K562 (cell line): Measurements from ENCODE around the gene GPN1. TPM values are rescaled to one million over a fixed set of nuclear protein-coding genes. Genes with fewer than 3 reads are reported as not detected.

Source experiments
- ATAC-seq: fragments of 200-7000 bp; cut with Tn5 transposase; 3 replicates; pipeline ENCODE4 v1.9.1; 2020; ENCODE audit warnings: moderate library complexity
- BruUV-seq: library from RNA; stranded (reverse); fragments of 400-500 nt; replicated peaks from 2 replicates; lab custom pipeline; 2021; lab: Mats Ljungman, UMichigan
- CTCF ChIA-PET: fragments of 300-600 bp; formaldehyde crosslinking; extraction: SDS; loops from one replicate; lab custom pipeline; 2021; ENCODE audit warnings: low intra/inter-chr PET ratio; lab: Yijun Ruan, JAX
- POLR2A ChIA-PET: fragments of 300-600, 350-650 bp; sonication (Branson Sonifier 250); formaldehyde crosslinking; extraction: SDS; loops from one replicate; lab custom pipeline; 2021; ENCODE audit warnings: antibody characterized with exemption, inconsistent platforms; lab: Yijun Ruan, JAX
- DNase-seq, 4 experiments: peaks; one replicate each; pipeline versions ENCODE4 v3.0.0 to v3.0.0-alpha.2; 2011 to 2018; ENCODE audit warnings: low spot score in 3 of 4, mixed read lengths in 3 of 4; ENCODE audit errors: extremely low read depth in 1 of 4
- FAIRE-seq: peaks from 2 replicates; lab custom pipeline; 2011; peaks lifted over from hg19 to GRCh38; lab: Jason Lieb, UNC
- H2AFZ ChIP-seq: 2 replicates; pipeline ENCODE4 v1.6.0; 2011; ENCODE audit warnings: low read depth, low read length, control low read depth, inconsistent platforms
- H3K27ac ChIP-seq: fragments of 200-600 bp; 3 replicates; pipeline ENCODE4 v1.8.0; 2011; ENCODE audit warnings: low read depth, mild to moderate bottlenecking, control low read depth, inconsistent platforms, low read length, moderate library complexity, mixed read lengths; ENCODE audit errors: extremely low read depth
- H3K27me3 ChIP-seq, 2 experiments: fragments of 300-600 bp in 1 of 2; 2 replicates in 1 of 2; 3 replicates in 1 of 2; pipeline versions ENCODE4 v1.6.0 to v1.8.0; 2011; ENCODE audit warnings: inconsistent platforms in 2 of 2, low read length in 2 of 2, mild to moderate bottlenecking in 1 of 2, mixed read lengths in 1 of 2, moderate library complexity in 1 of 2; ENCODE audit not compliant: control insufficient read depth in 2 of 2, insufficient read depth in 2 of 2
- H3K36me3 ChIP-seq: fragments of 300-600 bp; 3 replicates; pipeline ENCODE4 v1.8.0; 2011; ENCODE audit warnings: mild to moderate bottlenecking, low read length, inconsistent platforms; ENCODE audit not compliant: control insufficient read depth, insufficient read depth
- H3K4me1 ChIP-seq, 2 experiments: fragments of 200-600 bp in 1 of 2; replicated peaks in 1 of 2; 2 replicates in 1 of 2; 3 replicates in 1 of 2; pipeline versions ENCODE4 v1.5.1 to v1.8.0; 2011; ENCODE audit warnings: inconsistent platforms in 2 of 2, low read length in 2 of 2, mild to moderate bottlenecking in 1 of 2, mixed read lengths in 1 of 2, moderate library complexity in 1 of 2; ENCODE audit not compliant: control insufficient read depth in 2 of 2, insufficient read depth in 2 of 2
- H3K4me2 ChIP-seq: 2 replicates; pipeline ENCODE4 v1.6.1; 2011; ENCODE audit warnings: low read length, control low read depth, inconsistent platforms, mixed read lengths; ENCODE audit not compliant: insufficient read depth
- H3K4me3 ChIP-seq: fragments of 200-600 bp; sonication (generic), shearing (Covaris generic); 2 replicates; pipeline ENCODE4 v1.5.1; 2016; ENCODE audit warnings: control low read depth, inconsistent platforms
- H3K79me2 ChIP-seq: fragments of 200-600 bp; 3 replicates; pipeline ENCODE4 v1.8.0; 2011; ENCODE audit warnings: low read length, inconsistent platforms; ENCODE audit not compliant: control insufficient read depth, insufficient read depth
- H3K9ac ChIP-seq, 2 experiments: 2 replicates each; pipeline versions ENCODE4 v1.6.0 to v1.6.1; 2011; ENCODE audit warnings: low read depth in 2 of 2, low read length in 2 of 2, control low read depth in 1 of 2, inconsistent platforms in 1 of 2, mild to moderate bottlenecking in 1 of 2, mixed read lengths in 1 of 2; ENCODE audit not compliant: insufficient read depth in 1 of 2
- H3K9me1 ChIP-seq: one replicate; pipeline ENCODE4 v1.6.0; 2011; ENCODE audit warnings: inconsistent platforms, mild to moderate bottlenecking, low read length, moderate library complexity; ENCODE audit not compliant: control insufficient read depth, insufficient read depth
- H3K9me3 ChIP-seq: replicated peaks from 2 replicates; pipeline ENCODE4 v1.5.1; 2011; ENCODE audit warnings: low read depth, low read length, inconsistent platforms; ENCODE audit not compliant: control insufficient read depth, insufficient read depth
- H4K20me1 ChIP-seq: replicated peaks from 2 replicates; pipeline ENCODE4 v1.6.1; 2011; ENCODE audit warnings: low read length, inconsistent platforms, mixed read lengths; ENCODE audit not compliant: control insufficient read depth, insufficient read depth
- ATF6 ChIP-seq: sonication (generic); formaldehyde crosslinking; IDR thresholded peaks from 2 replicates; pipeline ENCODE4 v1.4.0; 2020; ENCODE audit warnings: mild to moderate bottlenecking, missing genetic modification reagents
- HBP1 ChIP-seq: fragments of 450-650 bp; formaldehyde crosslinking; IDR thresholded peaks from 2 replicates; pipeline ENCODE4 v1.4.0; 2022; ENCODE audit warnings: missing genetic modification characterization
- HMG20B ChIP-seq: fragments of 250-450 bp; sonication (Bioruptor Pico); IDR thresholded peaks from 2 replicates; pipeline ENCODE4 v1.5.0; 2021; ENCODE audit warnings: mild to moderate bottlenecking
- KLF16 ChIP-seq: IDR thresholded peaks from 2 replicates; pipeline ENCODE4 v1.6.1; 2016; ENCODE audit warnings: antibody characterized with exemption
- NFIC ChIP-seq: fragments of 450-650 bp; IDR thresholded peaks from 2 replicates; pipeline ENCODE4 v1.6.1; 2017; ENCODE audit warnings: mild to moderate bottlenecking, inconsistent platforms
- NFRKB ChIP-seq: fragments of 450-650 bp; IDR thresholded peaks from 2 replicates; pipeline ENCODE4 v1.6.1; 2016; ENCODE audit warnings: low read depth
- PCBP2 ChIP-seq: fragments of 200-400 bp; formaldehyde crosslinking; IDR thresholded peaks from 2 replicates; pipeline ENCODE4 v1.6.1; 2018; ENCODE audit warnings: low read length, low read depth, mild to moderate bottlenecking, moderate library complexity; ENCODE audit not compliant: poor library complexity, severe bottlenecking
- PHF8 ChIP-seq: fragments of 200-600 bp; sonication (generic); IDR thresholded peaks from 2 replicates; pipeline ENCODE4 v1.6.1; 2012; ENCODE audit warnings: mixed run types, mild to moderate bottlenecking, inconsistent platforms, low read length, moderate library complexity, borderline replicate concordance
- PTTG1 ChIP-seq: fragments of 450-650 bp; IDR thresholded peaks from 2 replicates; pipeline ENCODE4 v1.6.1; 2016; ENCODE audit warnings: low read depth, mild to moderate bottlenecking, missing genetic modification characterization, missing compliant biosample characterization
- SMARCA4 ChIP-seq: fragments of 450-650 bp; IDR thresholded peaks from 2 replicates; pipeline ENCODE4 v1.6.1; 2016
- SRSF1 ChIP-seq: fragments of 200-400 bp; formaldehyde crosslinking; IDR thresholded peaks from 2 replicates; pipeline ENCODE4 v1.6.1; 2017; ENCODE audit warnings: mild to moderate bottlenecking, low read depth, low read length, moderate library complexity
- TEAD2 ChIP-seq: fragments of 450-650 bp; IDR thresholded peaks from 2 replicates; pipeline ENCODE4 v1.6.1; 2016; ENCODE audit warnings: missing genetic modification characterization, control low read depth, missing compliant biosample characterization
- U2AF1 ChIP-seq: fragments of 200-400 bp; formaldehyde crosslinking; optimal IDR thresholded peaks from 2 replicates; pipeline ENCODE3; 2017; ENCODE audit warnings: mild to moderate bottlenecking, low read depth, low read length, moderate library complexity
- ZNF212 ChIP-seq: fragments of 450-650 bp; formaldehyde crosslinking; IDR thresholded peaks from 2 replicates; pipeline ENCODE4 v1.4.0; 2020; ENCODE audit warnings: mild to moderate bottlenecking
- ZNF583 ChIP-seq: fragments of 250-450 bp; sonication (Bioruptor Pico); IDR thresholded peaks from 2 replicates; pipeline ENCODE4 v1.4.0; 2020
- WGBS: fragments of 100-300 bp; shearing (Covaris generic); methylation state at CpG from one replicate; pipeline ENCODE4 v1.1.6; 2016; ENCODE audit warnings: low coverage, mixed read lengths; ENCODE audit not compliant: insufficient coverage; ENCODE audit errors: missing lambda C conversion rate; 5-methylcytosine and 5-hydroxymethylcytosine counted together
- in situ Hi-C: fragments of 300-500 bp; cut with MboI; formaldehyde crosslinking; loops from 4 replicates; pipeline ENCODE4 v1.15.0; 2018; ENCODE audit warnings: inconsistent platforms, mixed read lengths
- intact Hi-C: fragments of 100-400 bp; cut with micrococcal nuclease; formaldehyde crosslinking; loops from 2 replicates; pipeline ENCODE4 v1.14.2; 2022
- polyA plus RNA-seq, 8 experiments: library from polyadenylated mRNA; depleted of rRNA in 4 of 8; stranded (reverse) in 5 of 8; unstranded in 3 of 8; fragments of >200 nt; fragmentation: Nextera tagmentation in 2 of 8; fragmentation: Illumina TruSeq in 1 of 8; extraction: Ambion mirVana in 2 of 8; extraction: Trizol in 1 of 8; gene quantifications; 2 replicates each; pipeline versions ENCODE4 v1.2.1 to v1.2.3, GENCODE V29; 2011 to 2014; ENCODE audit warnings: inconsistent platforms in 1 of 8, missing spikeins in 1 of 8
- total RNA-seq, 7 experiments: library from RNA; depleted of rRNA in 6 of 7; stranded (reverse); fragments of >200 nt in 6 of 7; fragmentation: Illumina TruSeq in 2 of 7; extraction: Trizol in 2 of 7; gene quantifications; 2 replicates each; pipeline versions ENCODE4 v1.2.1 to v1.2.3, GENCODE V29; 2011 to 2021; ENCODE audit warnings: low replicate concordance in 1 of 7
- TF ChIP-seq, protein P1 (sequence below): fragments of 150-350 bp; conservative IDR thresholded peaks from 2 replicates; pipeline ENCODE4 v1.6.1; 2014; ENCODE audit warnings: low read length

The GPN1 gene
- total and polyA plus RNA-seq, 9 of the 15 experiments (the other 6 are each of a cell fraction or from before 2014, with no cell fraction given) = 23.4 to 171 (median 48.2) TPM

- H3K36me3 ChIP-seq = peaks cover 3% of the 10 kb centered on the region; the same call in 1 of the 3 replicates
- H3K9ac ChIP-seq = peak overlapping the region; percentile 88 to 90
- H3K27ac ChIP-seq = peak overlapping the region; percentile 83
- H3K27me3 ChIP-seq = no peaks in the 10 kb centered on the region
- intact Hi-C loops = loop anchor here (5.0 kb wide), 3 partner anchors 46 to 176 kb away; partner anchors contain the start of genes NRBP1 and PPM1G
- peaks cover 13 to 43% of the 10 kb centered on the region in 2 experiments for H3K4me1 ChIP-seq
- H2AFZ ChIP-seq = peak overlapping the region; percentile 81
- WGBS = 2% methylated on average over 12 of the region's 12 CpGs
- peak overlapping the region; percentile 54 for H3K4me3 ChIP-seq
- ChIA-PET POLR2A (interaction anchor here (0.8 to 1.3 kb wide), 3 partner anchors 86 to 204 kb away, joined by 3 read pairs; no protein-coding TSS in a partner anchor), CTCF (no interaction called here)
- peak overlapping the region; percentile 87 for H3K4me2 ChIP-seq
- peaks cover 10% of the 10 kb centered on the region; the same call in 1 of the 2 replicates for H4K20me1 ChIP-seq
- peak; percentile 24 for ATAC-seq
- no peaks in the 10 kb centered on the region for H3K9me1 ChIP-seq
- H3K79me2 ChIP-seq = peaks cover 56% of the 10 kb centered on the region
- peak; percentile 11 to 55 (median 15) for DNase-seq
- 0 out of 2 replicates have a peak, but pooled peaks cover 4% of the 10 kb centered on the region for H3K9me3 ChIP-seq
- TSS peak; percentile 71 for BruUV-seq
- FAIRE-seq = peak; percentile 75
- in situ Hi-C loops = no loop called here
- TF ChIP-seq HMG20B (CRISPR knock-in tag) = no peak
- TF ChIP-seq, protein P1, sequence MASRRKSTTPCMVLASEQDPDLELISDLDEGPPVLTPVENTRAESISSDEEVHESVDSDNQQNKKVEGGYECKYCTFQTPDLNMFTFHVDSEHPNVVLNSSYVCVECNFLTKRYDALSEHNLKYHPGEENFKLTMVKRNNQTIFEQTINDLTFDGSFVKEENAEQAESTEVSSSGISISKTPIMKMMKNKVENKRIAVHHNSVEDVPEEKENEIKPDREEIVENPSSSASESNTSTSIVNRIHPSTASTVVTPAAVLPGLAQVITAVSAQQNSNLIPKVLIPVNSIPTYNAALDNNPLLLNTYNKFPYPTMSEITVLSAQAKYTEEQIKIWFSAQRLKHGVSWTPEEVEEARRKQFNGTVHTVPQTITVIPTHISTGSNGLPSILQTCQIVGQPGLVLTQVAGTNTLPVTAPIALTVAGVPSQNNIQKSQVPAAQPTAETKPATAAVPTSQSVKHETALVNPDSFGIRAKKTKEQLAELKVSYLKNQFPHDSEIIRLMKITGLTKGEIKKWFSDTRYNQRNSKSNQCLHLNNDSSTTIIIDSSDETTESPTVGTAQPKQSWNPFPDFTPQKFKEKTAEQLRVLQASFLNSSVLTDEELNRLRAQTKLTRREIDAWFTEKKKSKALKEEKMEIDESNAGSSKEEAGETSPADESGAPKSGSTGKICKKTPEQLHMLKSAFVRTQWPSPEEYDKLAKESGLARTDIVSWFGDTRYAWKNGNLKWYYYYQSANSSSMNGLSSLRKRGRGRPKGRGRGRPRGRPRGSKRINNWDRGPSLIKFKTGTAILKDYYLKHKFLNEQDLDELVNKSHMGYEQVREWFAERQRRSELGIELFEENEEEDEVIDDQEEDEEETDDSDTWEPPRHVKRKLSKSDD = no peak
- no peak for TF ChIP-seq ZNF212 (CRISPR knock-in tag)
- no peak for TF ChIP-seq KLF16
- TF ChIP-seq ZNF583 = no peak
- TF ChIP-seq NFRKB = 0 out of 2 replicates have a peak, but pooled peaks have one; percentile 68
- TF ChIP-seq PCBP2 = no peak
- no peak for TF ChIP-seq ATF6 (CRISPR knock-in tag)
- no peak for TF ChIP-seq HBP1 (CRISPR knock-in tag)
- TF ChIP-seq TEAD2 (tag) = no peak
- no peak for TF ChIP-seq U2AF1
- TF ChIP-seq SMARCA4 = no peak
- no peak for TF ChIP-seq SRSF1
- no peak for TF ChIP-seq PHF8
- TF ChIP-seq PTTG1 = no peak
- no peak for TF ChIP-seq NFIC
Measured at GRCh38 chr2:27583390-27583915, 45.4 kb upstream of the GPN1 start.
